Measurements from ENCODE around the gene UBA3.

The UBA3 gene

DNA sequence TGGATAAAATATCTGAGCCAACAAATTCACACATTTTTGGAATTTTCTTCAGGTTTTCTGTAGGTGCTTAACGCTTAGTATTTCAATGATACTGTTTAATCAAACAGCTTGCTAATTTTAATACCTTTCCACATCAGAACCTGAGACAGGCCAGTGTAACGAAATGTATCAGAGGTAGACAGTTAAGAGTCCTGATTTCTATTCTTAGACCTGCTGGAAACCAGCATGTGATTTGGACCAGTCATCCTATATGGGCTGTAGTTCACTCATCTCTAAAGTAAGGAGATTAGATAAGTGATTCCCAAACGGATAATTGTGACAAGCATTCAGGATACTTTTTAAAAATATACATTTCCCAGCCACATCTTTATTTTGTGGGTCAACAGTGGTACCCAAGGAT, 23.0 kb upstream of the UBA3 start:
- H3K27ac ChIP-seq, result no peak overlapping the region
- TF ChIP-seq ZFX (IDR thresholded peaks at IDR 0.05; ENCODE audit: borderline replicate concordance), result no peak
- TF ChIP-seq, protein P1, sequence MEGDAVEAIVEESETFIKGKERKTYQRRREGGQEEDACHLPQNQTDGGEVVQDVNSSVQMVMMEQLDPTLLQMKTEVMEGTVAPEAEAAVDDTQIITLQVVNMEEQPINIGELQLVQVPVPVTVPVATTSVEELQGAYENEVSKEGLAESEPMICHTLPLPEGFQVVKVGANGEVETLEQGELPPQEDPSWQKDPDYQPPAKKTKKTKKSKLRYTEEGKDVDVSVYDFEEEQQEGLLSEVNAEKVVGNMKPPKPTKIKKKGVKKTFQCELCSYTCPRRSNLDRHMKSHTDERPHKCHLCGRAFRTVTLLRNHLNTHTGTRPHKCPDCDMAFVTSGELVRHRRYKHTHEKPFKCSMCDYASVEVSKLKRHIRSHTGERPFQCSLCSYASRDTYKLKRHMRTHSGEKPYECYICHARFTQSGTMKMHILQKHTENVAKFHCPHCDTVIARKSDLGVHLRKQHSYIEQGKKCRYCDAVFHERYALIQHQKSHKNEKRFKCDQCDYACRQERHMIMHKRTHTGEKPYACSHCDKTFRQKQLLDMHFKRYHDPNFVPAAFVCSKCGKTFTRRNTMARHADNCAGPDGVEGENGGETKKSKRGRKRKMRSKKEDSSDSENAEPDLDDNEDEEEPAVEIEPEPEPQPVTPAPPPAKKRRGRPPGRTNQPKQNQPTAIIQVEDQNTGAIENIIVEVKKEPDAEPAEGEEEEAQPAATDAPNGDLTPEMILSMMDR (IDR thresholded peaks at IDR 0.05), result no peak

DNA sequence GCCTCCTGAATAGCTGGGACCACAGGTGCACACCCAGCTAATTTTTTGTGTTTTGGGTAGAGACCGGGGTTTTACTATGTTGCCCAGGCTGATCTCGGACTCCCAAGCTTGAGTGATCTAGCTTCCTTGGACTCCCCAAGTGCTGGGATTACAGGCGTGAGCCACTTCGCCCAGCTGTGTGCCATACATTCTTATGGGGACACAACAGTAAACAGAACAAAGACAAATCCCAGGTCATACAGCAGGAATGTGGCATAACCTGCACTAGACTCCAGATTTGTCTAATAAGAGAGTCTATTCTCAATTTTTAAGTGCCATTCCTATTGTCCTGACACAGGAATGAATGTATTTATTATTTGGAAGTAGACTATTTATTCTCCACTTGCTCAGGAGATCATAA, 22.2 kb upstream of the UBA3 start:
- H3K27ac ChIP-seq, result no peak overlapping the region
- TF ChIP-seq, protein P1 (IDR thresholded peaks at IDR 0.05), result no peak
- no peak for TF ChIP-seq ZFX (IDR thresholded peaks at IDR 0.05; ENCODE audit: borderline replicate concordance)

DNA sequence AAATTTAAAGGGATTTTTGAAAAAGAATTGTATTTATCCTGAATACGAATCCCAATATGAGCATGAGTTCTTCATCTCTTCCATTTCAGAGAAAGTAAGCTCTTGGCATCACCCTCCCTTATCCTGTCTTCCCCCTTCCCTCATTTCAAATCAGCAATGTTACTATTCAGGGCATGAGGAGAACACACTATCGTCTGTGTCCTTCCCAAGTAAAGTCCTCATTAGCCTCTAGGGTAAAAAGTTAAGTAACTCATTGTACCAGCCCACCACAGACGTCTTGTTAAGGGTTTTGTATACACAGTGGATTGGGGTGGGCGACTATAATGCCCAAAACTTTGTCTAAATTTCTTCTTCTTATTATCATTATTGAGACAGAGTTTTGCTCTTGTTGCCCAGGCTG, 19.4 kb upstream of the UBA3 start:
- no peak overlapping the region for H3K27ac ChIP-seq
- TF ChIP-seq ZFX (IDR thresholded peaks at IDR 0.05; ENCODE audit: borderline replicate concordance), result no peak
- TF ChIP-seq, protein P1 (IDR thresholded peaks at IDR 0.05), result no peak

DNA sequence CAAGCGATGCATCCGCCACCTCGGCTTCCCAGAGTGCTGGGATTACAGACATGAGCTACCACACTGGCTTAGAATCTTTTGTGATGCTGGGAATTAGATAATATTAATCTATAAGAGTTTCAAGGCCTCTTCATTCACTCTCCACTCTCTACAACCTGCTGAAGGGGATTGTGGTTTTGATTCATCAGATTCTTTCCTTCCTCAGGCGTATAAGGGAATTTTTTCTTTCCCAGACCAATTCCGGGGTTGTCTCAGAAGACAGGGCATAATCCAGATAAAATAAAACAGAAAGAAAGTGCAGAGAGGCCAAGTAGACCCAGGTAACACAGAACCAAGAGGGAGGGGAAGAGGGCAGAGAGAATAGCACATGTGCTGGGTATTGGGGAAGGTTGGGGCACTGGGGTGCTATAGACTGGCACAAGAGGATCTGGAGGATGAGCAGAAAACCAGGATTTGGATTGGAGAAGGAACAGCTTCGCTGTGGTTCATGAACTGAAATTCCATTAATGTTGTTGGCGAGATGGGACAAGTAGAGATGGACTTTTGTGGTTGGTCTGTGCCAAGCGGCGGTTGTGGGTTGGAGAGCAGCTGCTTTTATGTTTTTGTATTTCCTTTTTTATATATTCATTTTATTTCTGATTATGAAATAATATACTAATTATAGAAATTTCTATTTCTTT, 17.4 kb upstream of the UBA3 start:
- no peak overlapping the region for H3K27ac ChIP-seq
- TF ChIP-seq, protein P1 (IDR thresholded peaks at IDR 0.05), result no peak
- TF ChIP-seq ZFX (IDR thresholded peaks at IDR 0.05; ENCODE audit: borderline replicate concordance), result no peak

DNA sequence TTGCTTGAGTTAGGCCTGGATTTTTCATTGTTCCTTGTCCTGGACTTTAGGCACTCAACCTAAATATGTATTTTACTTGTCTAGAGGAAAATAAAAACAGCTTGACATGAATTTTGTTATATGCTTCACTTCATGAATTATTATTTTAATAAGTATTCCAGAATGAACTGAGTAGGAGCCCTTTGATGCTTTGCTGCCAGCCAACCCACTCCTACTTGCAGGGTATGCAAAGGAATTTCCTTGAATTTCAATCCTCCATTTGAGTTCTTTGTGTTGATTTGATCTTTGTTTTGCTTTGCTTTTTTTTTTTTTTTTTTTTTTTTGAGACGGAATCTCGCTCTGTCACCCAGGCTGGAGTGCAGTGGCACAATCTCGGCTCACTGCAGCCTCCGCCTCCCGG, 16.1 kb upstream of the UBA3 start:
- TF ChIP-seq, protein P1 (IDR thresholded peaks at IDR 0.05), result no peak
- no peak for TF ChIP-seq ZFX (IDR thresholded peaks at IDR 0.05; ENCODE audit: borderline replicate concordance)
- H3K27ac ChIP-seq, result no peak overlapping the region

DNA sequence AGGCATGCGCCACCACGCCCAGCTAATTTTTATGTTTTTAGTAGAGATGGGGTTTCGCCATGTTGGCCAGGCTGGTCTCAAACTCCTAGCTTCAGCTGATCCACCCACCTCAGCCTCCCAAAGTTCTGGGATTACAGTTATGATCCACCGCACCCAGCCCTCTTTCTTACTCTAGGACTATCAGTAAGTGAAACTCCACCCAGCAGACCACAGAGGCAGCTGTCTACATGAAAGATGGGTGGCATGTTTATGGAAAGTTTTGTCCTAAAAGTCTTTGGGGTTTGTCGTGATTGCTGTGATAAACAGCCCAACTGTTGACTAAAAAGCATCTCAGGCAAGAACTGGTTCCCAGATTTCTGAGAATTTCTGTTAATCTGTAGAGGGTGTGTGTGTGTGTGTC, 15.5 kb upstream of the UBA3 start:
- TF ChIP-seq ZFX (IDR thresholded peaks at IDR 0.05; ENCODE audit: borderline replicate concordance), result no peak
- TF ChIP-seq, protein P1 (IDR thresholded peaks at IDR 0.05), result no peak
- H3K27ac ChIP-seq, result no peak overlapping the region

DNA sequence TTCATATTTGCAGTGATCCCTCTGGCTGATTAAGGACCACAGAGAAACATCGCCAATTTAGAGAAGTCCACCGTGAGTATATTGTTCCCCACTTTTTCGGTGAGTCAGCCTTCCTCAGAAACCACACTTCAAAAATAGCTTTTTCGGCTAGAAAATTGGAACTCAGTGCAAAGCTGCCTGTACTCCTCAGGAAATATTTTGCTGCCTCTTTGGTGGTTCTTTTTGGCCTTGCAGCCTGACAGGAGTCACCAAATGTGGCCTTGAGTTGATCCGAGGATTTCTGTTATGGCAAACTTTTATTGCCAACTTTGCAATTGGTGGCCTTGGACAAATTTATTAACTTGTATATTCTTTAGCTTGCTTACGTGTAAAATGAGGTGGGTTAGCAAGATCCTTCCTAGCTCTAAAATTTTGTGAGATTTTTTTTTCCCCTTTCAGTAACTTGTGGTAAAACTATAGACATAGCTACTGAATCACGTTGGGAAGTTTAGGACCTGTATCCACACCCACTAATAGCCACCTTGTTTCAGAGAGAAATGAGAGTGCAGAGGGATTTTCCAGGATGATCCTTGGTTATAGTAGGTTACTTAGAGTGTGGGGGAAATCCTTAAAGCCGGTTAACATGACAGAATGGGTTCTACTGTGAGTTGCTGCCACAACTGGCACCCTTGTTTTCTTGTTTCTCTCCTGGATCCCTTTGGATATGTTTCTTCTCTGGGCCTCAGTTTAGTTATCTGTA, 14.5 kb upstream of the UBA3 start:
- no peak overlapping the region for H3K27ac ChIP-seq
- no peak for TF ChIP-seq ZFX (IDR thresholded peaks at IDR 0.05; ENCODE audit: borderline replicate concordance)
- TF ChIP-seq, protein P1 (IDR thresholded peaks at IDR 0.05), result no peak
